Measurements from ENCODE around the gene DOCK8. TPM values are rescaled to one million over a fixed set of nuclear protein-coding genes. Genes with fewer than 3 reads are reported as not detected.

Gene DOCK8
- total RNA-seq, 1 donor from 2014 or later: 219 TPM

DNA sequence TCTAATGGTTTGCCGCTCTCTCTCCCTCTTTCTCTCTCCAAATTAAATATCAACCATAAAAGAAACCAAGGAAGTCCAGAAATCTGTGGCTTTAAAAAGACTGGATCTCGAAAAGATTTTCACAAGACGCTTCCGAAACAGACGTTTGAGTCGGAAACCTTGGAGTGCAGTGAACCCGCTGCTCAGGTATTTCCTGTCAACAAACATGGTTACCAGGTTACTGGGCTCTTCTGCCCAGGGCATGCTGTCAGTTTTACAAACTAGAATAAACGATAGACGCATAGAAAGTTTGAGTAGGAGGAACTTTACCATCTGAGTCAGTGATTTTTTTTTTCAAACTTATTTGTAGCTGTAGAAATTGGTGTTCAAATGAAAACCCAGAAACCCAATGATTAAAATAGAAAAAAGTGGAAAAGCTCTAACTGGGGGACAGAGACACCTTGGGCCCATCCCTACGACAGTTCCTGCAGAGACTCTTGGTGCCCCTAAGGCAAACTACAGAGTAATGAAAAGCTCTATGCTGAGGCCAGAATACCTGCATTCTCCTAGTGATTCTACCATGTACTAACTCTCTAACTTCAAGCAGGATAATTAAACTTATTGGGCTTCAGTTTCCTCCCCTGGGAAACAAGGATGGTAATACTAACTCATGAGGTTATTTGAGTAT, 90.0 kb downstream of the DOCK8 start:
- H3K4me1 Mint-ChIP-seq: no peaks in the 10 kb centered on the region
- ChIA-PET POLR2A (no interaction called here), CTCF (no interaction called here)
- no peaks in the 10 kb centered on the region for H3K9me3 Mint-ChIP-seq
- DNase-seq: no peak
- intact Hi-C loops (cut with micrococcal nuclease): no loop called here
- no peak overlapping the region for H3K27ac Mint-ChIP-seq
- H3K4me3 Mint-ChIP-seq: no peak overlapping the region
- TF ChIP-seq, protein P1, sequence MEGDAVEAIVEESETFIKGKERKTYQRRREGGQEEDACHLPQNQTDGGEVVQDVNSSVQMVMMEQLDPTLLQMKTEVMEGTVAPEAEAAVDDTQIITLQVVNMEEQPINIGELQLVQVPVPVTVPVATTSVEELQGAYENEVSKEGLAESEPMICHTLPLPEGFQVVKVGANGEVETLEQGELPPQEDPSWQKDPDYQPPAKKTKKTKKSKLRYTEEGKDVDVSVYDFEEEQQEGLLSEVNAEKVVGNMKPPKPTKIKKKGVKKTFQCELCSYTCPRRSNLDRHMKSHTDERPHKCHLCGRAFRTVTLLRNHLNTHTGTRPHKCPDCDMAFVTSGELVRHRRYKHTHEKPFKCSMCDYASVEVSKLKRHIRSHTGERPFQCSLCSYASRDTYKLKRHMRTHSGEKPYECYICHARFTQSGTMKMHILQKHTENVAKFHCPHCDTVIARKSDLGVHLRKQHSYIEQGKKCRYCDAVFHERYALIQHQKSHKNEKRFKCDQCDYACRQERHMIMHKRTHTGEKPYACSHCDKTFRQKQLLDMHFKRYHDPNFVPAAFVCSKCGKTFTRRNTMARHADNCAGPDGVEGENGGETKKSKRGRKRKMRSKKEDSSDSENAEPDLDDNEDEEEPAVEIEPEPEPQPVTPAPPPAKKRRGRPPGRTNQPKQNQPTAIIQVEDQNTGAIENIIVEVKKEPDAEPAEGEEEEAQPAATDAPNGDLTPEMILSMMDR (IDR thresholded peaks at IDR 0.05): no peak
- H3K36me3 Mint-ChIP-seq (ENCODE audit: low read depth): peaks cover 90% of the 10 kb centered on the region
- no peak for ATAC-seq (ENCODE audit: low read depth)
- no peaks in the 10 kb centered on the region for H3K27me3 Mint-ChIP-seq

DNA sequence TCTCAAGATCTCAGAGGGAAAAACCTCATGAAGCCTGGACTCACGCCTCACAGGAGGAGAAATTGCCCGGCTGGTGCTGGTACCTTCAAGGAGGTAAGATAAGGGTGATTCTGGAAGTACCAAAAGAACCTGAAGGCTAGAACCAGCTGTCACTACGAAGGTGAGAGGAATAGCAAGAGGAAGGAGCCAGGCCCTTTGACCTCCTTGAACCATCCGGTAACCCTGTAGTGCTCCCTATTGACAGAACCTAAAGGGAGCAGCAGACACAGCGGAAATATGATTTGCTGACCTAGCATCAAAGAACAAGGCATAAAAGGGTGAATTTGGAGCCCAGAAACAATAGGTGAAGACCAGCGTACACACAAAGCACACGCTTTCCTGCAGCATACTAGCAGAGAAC, 92.2 kb downstream of the DOCK8 start:
- peak; percentile 74 for ATAC-seq (ENCODE audit: low read depth)
- ChIA-PET POLR2A (no interaction called here), CTCF (interaction anchor here (2.2 kb wide), 1 partner anchor 92 kb away, joined by 8 read pairs; the partner anchor contains the start of gene DOCK8)
- intact Hi-C loops (cut with micrococcal nuclease): loop anchor here (2.0 kb wide), 2 partner anchors 92 to 130 kb away; partner anchors contain the start of gene DOCK8
- no peaks in the 10 kb centered on the region for H3K4me1 Mint-ChIP-seq
- H3K27ac Mint-ChIP-seq: peak overlapping the region; percentile 46
- H3K9me3 Mint-ChIP-seq: no peaks in the 10 kb centered on the region
- TF ChIP-seq, protein P1 (IDR thresholded peaks at IDR 0.05): no peak
- peaks cover 81% of the 10 kb centered on the region for H3K36me3 Mint-ChIP-seq (ENCODE audit: low read depth)
- no peak for DNase-seq
- no peaks in the 10 kb centered on the region for H3K27me3 Mint-ChIP-seq
- no peak overlapping the region for H3K4me3 Mint-ChIP-seq

DNA sequence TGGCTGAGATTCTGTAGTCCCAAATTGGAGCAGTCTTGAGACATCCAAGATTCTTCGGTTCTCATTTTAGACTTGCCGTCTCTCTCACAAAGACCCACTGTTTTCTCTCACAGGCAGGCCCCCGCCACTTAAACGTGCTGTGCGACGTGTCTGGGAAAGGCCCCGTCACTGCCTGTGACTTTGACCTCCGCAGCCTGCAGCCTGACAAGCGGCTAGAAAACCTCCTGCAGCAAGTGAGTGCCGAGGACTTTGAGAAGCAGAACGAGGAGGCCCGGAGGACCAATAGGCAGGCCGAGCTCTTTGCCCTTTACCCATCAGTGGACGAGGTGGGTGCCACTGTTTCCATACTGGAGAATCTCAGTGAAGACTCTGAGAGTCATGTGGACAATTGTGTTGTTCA, 97.2 kb downstream of the DOCK8 start:
- intact Hi-C loops (cut with micrococcal nuclease): no loop called here
- no peak overlapping the region for H3K4me3 Mint-ChIP-seq
- TF ChIP-seq, protein P1 (IDR thresholded peaks at IDR 0.05): no peak
- H3K4me1 Mint-ChIP-seq: no peaks in the 10 kb centered on the region
- H3K36me3 Mint-ChIP-seq (ENCODE audit: low read depth): peaks cover 83% of the 10 kb centered on the region
- H3K27me3 Mint-ChIP-seq: no peaks in the 10 kb centered on the region
- ATAC-seq (ENCODE audit: low read depth) (no peak), DNase-seq (no peak)
- H3K27ac Mint-ChIP-seq: no peak overlapping the region
- no peaks in the 10 kb centered on the region for H3K9me3 Mint-ChIP-seq
- CTCF ChIA-PET: no interaction called here
- POLR2A ChIA-PET: no interaction called here

DNA sequence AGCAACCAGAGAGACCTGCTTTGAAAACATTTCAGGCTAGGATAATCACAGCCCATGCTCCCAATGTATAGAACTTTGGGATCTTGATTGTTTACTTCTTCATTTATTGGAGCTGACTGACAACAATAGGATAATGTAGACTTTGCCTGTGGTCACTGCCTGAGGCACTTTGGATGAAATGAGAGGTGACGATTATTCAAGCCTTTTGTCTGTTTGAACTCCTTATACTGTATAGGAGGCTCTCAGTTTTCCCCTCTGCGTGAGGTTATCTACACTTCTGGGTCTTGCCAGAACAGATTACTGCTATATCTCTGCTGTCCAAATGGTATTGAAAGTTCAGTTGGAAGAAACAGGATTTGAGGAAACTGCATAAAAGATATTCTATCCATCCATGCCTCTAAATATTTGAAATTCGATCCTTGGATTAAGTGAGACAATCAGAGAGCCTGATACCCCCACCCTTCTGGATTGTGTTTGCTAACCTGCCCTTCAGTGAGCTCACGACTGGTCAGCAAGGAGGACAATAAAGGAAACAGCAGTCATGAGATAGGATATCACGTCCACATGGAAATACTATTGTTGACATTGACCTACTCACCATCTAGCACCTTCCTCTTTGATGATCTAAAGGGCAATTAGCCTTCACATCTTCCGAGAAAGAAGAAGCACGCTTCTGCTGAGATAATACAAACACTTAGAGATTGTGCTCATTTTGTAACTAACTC, 98.1 kb downstream of the DOCK8 start:
- Mint-ChIP-seq H3K4me3 (no peak overlapping the region), H3K27me3 (no peaks in the 10 kb centered on the region), H3K9me3 (no peaks in the 10 kb centered on the region), H3K36me3 (ENCODE audit: low read depth) (peaks cover 84% of the 10 kb centered on the region), H3K27ac (no peak overlapping the region), H3K4me1 (no peaks in the 10 kb centered on the region)
- ATAC-seq (ENCODE audit: low read depth) (no peak), DNase-seq (no peak)
- CTCF ChIA-PET: no interaction called here
- intact Hi-C loops (cut with micrococcal nuclease): no loop called here
- POLR2A ChIA-PET: no interaction called here
- TF ChIP-seq, protein P1 (IDR thresholded peaks at IDR 0.05): no peak

DNA sequence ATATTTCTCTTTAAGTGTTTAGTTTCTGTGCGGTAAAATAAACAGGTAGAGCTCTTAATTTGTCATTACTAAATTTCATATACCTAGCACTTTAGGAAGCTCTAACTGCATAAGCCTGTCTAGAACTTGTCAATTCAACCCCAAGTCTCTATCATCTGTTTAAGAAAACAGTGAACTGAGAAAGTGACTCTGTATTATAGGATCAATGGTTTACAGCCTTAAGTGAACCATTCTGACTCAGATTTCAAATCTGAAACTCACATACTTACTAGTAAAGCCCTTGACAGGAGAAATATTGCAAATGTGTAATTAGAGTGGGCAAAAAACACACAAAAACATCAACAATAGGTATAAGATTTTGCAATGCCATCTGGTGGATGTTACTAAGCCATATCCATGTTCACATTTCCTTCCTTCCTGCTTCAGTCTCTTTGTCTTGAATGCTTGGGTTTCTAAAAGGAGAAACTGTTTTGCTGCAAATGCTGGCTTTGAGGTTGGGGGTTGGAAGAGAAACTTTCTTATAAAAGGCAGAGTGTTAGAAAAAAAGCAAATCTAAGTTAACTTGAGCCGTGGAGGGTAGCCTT, 101.8 kb downstream of the DOCK8 start:
- TF ChIP-seq, protein P1 (IDR thresholded peaks at IDR 0.05): no peak
- ATAC-seq (ENCODE audit: low read depth) (no peak), DNase-seq (no peak)
- H3K36me3 Mint-ChIP-seq (ENCODE audit: low read depth): peaks cover 79% of the 10 kb centered on the region
- no peak overlapping the region for H3K4me3 Mint-ChIP-seq
- no peaks in the 10 kb centered on the region for H3K27me3 Mint-ChIP-seq
- ChIA-PET POLR2A (no interaction called here), CTCF (interaction anchor here (1.5 kb wide), 1 partner anchor 101 kb away, joined by 6 read pairs; the partner anchor contains the start of gene DOCK8)
- intact Hi-C loops (cut with micrococcal nuclease): no loop called here
- H3K9me3 Mint-ChIP-seq: no peaks in the 10 kb centered on the region
- H3K27ac Mint-ChIP-seq: no peak overlapping the region
- H3K4me1 Mint-ChIP-seq: no peaks in the 10 kb centered on the region

All from activated B cell treated with CpG ODN at 0.5 μM for 24 hours (primary cell).